ENCODE measurements around the gene IFI27. TPM values are rescaled to one million over a fixed set of nuclear protein-coding genes. Genes with fewer than 3 reads are reported as not detected.

Gene IFI27
- total RNA-seq, 1 experiment from 2014 or later: 2.3 TPM

GRCh38 chr14:94135476-94135875, 24.9 kb downstream of the IFI27 start:
- ChIA-PET CTCF (no interaction called here), POLR2A (no interaction called here)
- Histone ChIP-seq H3K4me3 (ENCODE audit: low read depth in 2 of 2, low read length in 2 of 2) (no peak overlapping the region), H3K9me3 (ENCODE audit: control insufficient read depth, insufficient read depth, low read depth, low read length) (no peaks in the 10 kb centered on the region), H3K27ac (ENCODE audit: low read length) (no peak overlapping the region), H3K36me3 (ENCODE audit: control insufficient read depth, insufficient read depth, low read length) (no peaks in the 10 kb centered on the region), H3K27me3 (ENCODE audit: control insufficient read depth, insufficient read depth, low read length) (no peaks in the 10 kb centered on the region), H3K4me1 (ENCODE audit: control insufficient read depth, insufficient read depth, low read length) (no peaks in the 10 kb centered on the region; the same call in 1 of the 2 replicates)
- in situ Hi-C loops (cut with HindIII; ENCODE audit: low pct_unique_long_range_greater_than_20kb, low sequenced_read_pairs) (no loop called here), intact Hi-C loops (cut with micrococcal nuclease; ENCODE audit: unreplicated experiment) (loop anchor here (5.0 to 10.0 kb wide), 2 partner anchors 83 to 201 kb away; no protein-coding TSS in a partner anchor)
- TF ChIP-seq CTCF (IDR thresholded peaks at IDR 0.05): no peak
- TF ChIP-seq REST (IDR thresholded peaks at IDR 0.05; ENCODE audit: insufficient read depth in 1 of 2, low read depth in 2 of 2, low read length in 1 of 2): no peak
- no peak for TF ChIP-seq POLR2AphosphoS5 (IDR thresholded peaks at IDR 0.05; ENCODE audit: low read depth, low read length)
- no peak for TF ChIP-seq SIN3A (IDR thresholded peaks at IDR 0.05; ENCODE audit: borderline replicate concordance, insufficient read depth, low read depth, low read length)
- TF ChIP-seq TCF7L2 (IDR thresholded peaks at IDR 0.05; ENCODE audit: low read depth, low read length): no peak
- no TSS peak for BruUV-seq (replicated peaks)
- no peak for DNase-seq (ENCODE audit: low read depth, low spot score)
- no peak for ATAC-seq

GRCh38 chr14:94136575-94137331, 26.2 kb downstream of the IFI27 start:
- Histone ChIP-seq H3K36me3 (ENCODE audit: control insufficient read depth, insufficient read depth, low read length) (no peaks in the 10 kb centered on the region), H3K27me3 (ENCODE audit: control insufficient read depth, insufficient read depth, low read length) (no peaks in the 10 kb centered on the region), H3K9me3 (ENCODE audit: control insufficient read depth, insufficient read depth, low read depth, low read length) (no peaks in the 10 kb centered on the region), H3K4me3 (ENCODE audit: low read depth in 2 of 2, low read length in 2 of 2) (no peak overlapping the region), H3K4me1 (ENCODE audit: control insufficient read depth, insufficient read depth, low read length) (no peaks in the 10 kb centered on the region), H3K27ac (ENCODE audit: low read length) (no peak overlapping the region)
- ChIA-PET POLR2A (no interaction called here), CTCF (interaction anchor here (0.6 to 1.6 kb wide), 9 partner anchors 10 to 403 kb away, joined by 3 to 16 read pairs (median 3); no protein-coding TSS in a partner anchor)
- intact Hi-C loops (cut with micrococcal nuclease; ENCODE audit: unreplicated experiment) (loop anchor here (2.0 to 10.0 kb wide), 3 partner anchors 84 to 202 kb away; no protein-coding TSS in a partner anchor), in situ Hi-C loops (cut with HindIII; ENCODE audit: low pct_unique_long_range_greater_than_20kb, low sequenced_read_pairs) (no loop called here)
- ATAC-seq (peak; percentile 96), DNase-seq (ENCODE audit: low read depth, low spot score) (no peak)
- no peak for TF ChIP-seq SIN3A (IDR thresholded peaks at IDR 0.05; ENCODE audit: borderline replicate concordance, insufficient read depth, low read depth, low read length)
- no peak for TF ChIP-seq REST (IDR thresholded peaks at IDR 0.05; ENCODE audit: insufficient read depth in 1 of 2, low read depth in 2 of 2, low read length in 1 of 2)
- TF ChIP-seq CTCF (IDR thresholded peaks at IDR 0.05): peak; percentile 89
- BruUV-seq (replicated peaks): no TSS peak

Data from Panc1 (cell line).